Erythroblast (primary cell): ENCODE measurements around the gene R3HDM2.

Source experiments
- GATA1 ChIP-seq: IDR thresholded peaks from 2 replicates; pipeline ENCODE4 v1.6.1; 2011; ENCODE audit warnings: low read depth, mild to moderate bottlenecking, control low read depth, low read length, moderate library complexity
- POLR2A ChIP-seq: IDR thresholded peaks from 2 replicates; pipeline ENCODE4 v1.6.1; 2011; ENCODE audit warnings: mild to moderate bottlenecking, low read length

- TF ChIP-seq POLR2A, result no peak
- TF ChIP-seq GATA1, result no peak
Observed at GRCh38 chr12:57268264-57268663, 162.6 kb downstream of the R3HDM2 start.
